HFF-Myc (cell line): ENCODE data around the gene EPHA4.
"Not testable (repeated sequence)": the region's sequence is repeated elsewhere in the genome, so short reads cannot be mapped to it uniquely, and the experiment has no call there.

Source experiments
- DNase-seq: peaks from one replicate; pipeline ENCODE4 v3.0.0-alpha.2; 2011; ENCODE audit warnings: low read depth; ENCODE audit errors: extremely low read depth
- H3K4me3 ChIP-seq: replicated peaks from 2 replicates; pipeline ENCODE4 v1.5.1; 2011; ENCODE audit warnings: low read depth, mild to moderate bottlenecking, control low read depth, low read length
- CTCF ChIP-seq: IDR thresholded peaks from 2 replicates; pipeline ENCODE4 v1.5.1; 2012; ENCODE audit warnings: mild to moderate bottlenecking, low read depth, low read length, control low read depth; ENCODE audit errors: missing control alignments

The EPHA4 gene

GRCh38 chr2:221515864-221516263 is 56.2 kb downstream of the EPHA4 start:
- no peak overlapping the region for H3K4me3 ChIP-seq
- TF ChIP-seq CTCF = no peak
- no peak for DNase-seq

DNA sequence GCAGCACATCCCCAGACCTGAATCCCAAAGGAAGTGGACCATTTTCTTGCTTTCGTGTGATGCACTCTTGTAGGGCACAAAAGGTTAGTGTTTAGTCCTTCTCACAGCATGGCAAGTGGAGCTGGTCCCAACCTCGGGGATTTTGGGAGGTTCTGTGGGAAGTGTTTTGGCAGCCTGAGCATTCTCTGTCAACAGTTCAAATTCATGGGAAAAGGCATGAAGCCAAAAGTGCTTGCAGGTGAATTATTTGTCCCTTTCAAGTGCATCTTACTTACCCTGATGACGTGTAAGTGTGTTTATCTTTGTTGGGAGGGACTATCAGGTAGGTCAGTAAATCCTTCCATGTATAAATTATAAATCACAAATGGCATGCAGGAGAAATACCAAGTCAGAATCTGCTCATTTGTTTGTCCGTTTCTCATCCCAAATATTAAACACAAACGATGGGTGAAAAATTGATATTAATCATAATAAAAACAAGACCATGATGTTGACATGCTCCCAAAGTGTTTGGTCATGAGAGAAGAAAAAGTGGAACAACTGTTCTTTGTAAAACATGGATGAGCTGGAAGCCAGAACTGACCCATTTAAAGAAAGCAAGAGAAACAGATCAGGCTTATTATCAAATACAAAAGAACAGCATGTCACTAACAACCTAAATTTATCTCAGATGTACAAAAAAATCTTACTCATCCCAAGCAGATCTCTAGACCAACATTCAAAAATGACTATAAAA is 57.6 kb downstream of the EPHA4 start:
- no peak for TF ChIP-seq CTCF
- DNase-seq = no peak
- no peak overlapping the region for H3K4me3 ChIP-seq

DNA sequence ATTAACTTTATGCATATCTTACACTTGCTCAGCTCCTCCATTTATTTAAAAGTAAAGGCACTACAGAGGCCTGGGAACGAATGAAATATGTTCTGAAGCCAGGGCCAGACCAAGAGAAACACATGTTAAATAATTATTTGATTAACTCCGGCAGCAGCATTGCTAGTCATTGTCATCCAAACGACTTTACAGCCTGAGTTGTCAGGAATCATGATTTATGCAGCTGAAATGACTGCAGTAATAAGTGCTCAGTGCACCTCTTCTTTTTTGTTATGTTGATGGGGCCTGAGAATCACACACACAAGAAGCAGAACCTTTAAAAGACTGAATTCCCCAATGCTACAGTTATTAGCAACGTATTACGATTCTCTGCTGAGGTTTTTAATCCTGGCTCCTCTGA is 58.9 kb downstream of the EPHA4 start:
- no peak for TF ChIP-seq CTCF
- no peak overlapping the region for H3K4me3 ChIP-seq
- no peak for DNase-seq

DNA sequence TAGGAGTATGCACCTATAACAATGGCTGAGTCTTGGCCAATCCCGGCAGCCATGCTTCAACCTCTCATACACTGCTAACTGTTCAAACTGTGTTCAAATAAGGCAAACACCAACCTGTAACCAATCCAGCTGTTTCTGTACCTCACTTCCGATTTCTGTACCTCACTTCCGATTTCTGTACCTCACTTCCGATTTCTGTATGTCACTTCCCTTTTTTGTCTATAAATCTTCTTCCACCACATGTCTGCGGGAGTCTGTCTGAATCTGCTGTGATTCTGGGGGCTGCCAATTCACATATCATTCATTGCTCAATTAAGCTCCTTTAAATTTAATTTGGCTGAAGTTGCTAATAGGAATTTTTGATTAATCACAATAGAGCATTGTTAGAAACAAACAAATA is 60.8 kb downstream of the EPHA4 start:
- not testable (repeated sequence) for DNase-seq

DNA sequence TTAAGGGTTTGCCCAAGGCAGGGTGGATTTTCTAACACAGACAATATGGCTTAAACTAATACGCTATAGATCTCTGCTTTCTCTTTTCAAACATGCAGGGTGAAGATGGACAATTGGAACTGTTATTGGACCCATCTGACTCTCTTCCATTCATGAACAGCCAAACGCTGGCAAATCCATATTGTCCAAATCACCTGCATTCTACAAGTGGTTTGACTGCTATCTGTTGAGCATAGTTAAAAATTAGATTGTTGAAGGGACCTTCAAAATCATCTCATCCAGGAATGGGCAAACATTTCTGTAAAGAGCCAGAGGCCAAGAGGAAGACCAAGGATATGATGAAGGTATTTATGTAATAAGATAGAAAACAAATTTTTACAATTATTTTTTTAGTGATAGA is 65.6 kb downstream of the EPHA4 start:
- H3K4me3 ChIP-seq = no peak overlapping the region
- DNase-seq = no peak
- TF ChIP-seq CTCF = no peak

More for the DNA sequence above, 60.8 kb downstream of the EPHA4 start:
- H3K4me3 ChIP-seq = not testable (repeated sequence)

- no peak for DNase-seq
- TF ChIP-seq CTCF = no peak
- H3K4me3 ChIP-seq = no peak overlapping the region
These were observed 66.5 kb downstream of the EPHA4 start for GRCh38 chr2:221505605-221506004.

DNA sequence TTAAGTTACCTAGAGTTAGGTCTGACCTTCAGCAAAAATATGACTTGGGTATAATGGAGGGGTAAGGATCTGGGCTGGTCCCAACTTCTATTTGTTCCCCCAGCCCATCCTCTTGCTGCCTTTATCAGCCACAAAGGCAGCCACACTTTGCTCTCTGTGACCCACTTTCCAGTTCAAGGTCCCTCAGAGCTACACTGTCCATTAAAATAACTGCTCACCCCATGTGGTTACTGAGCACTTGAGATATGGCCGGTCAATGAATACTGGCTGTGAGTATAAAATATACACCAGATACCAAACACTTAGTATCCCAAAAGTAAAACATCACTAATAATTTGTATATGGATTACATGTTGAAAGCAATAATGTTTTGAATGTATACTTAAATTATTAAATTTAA is 67.2 kb downstream of the EPHA4 start:
- no peak for TF ChIP-seq CTCF
- no peak for DNase-seq
- no peak overlapping the region for H3K4me3 ChIP-seq
